Measurements from ENCODE around the gene C12orf75. TPM values are rescaled to one million over a fixed set of nuclear protein-coding genes. Genes with fewer than 3 reads are reported as not detected.

The C12orf75 gene
- total and polyA plus RNA-seq, 10 of the 15 experiments (the other 5 are each of a cell fraction or from before 2014, with no cell fraction given): 40.7 to 411 (median 159) TPM

GRCh38 chr12:105330931-105331804 is 677 bp downstream of the C12orf75 start:
- H3K9me3 ChIP-seq (replicated peaks; ENCODE audit: control insufficient read depth, insufficient read depth, low read length): no peaks in the 10 kb centered on the region
- peak overlapping the region; percentile 81 for H3K4me3 ChIP-seq
- in situ Hi-C loops (cut with MboI) (no loop called here), intact Hi-C loops (cut with micrococcal nuclease; ENCODE audit: unreplicated experiment) (loop anchor here (2.0 to 5.0 kb wide), 2 partner anchors 28 to 54 kb away; no protein-coding TSS in a partner anchor)
- peaks cover 43% of the 10 kb centered on the region for H3K4me1 ChIP-seq (ENCODE audit: control insufficient read depth, insufficient read depth, low read length)
- no peaks in the 10 kb centered on the region for H4K20me1 ChIP-seq (ENCODE audit: control insufficient read depth, insufficient read depth)
- peak; percentile 6 for ATAC-seq
- peak overlapping the region; percentile 86 for H3K4me2 ChIP-seq (ENCODE audit: control insufficient read depth, insufficient read depth)
- ChIA-PET POLR2A (interaction anchor here (0.6 to 3.0 kb wide), 6 partner anchors 10 to 224 kb away, joined by 3 to 13 read pairs (median 4); no protein-coding TSS in a partner anchor), RAD21 (ENCODE audit: unreplicated experiment) (interaction anchor here (0.9 to 6.1 kb wide), 8 partner anchors 10 to 42 kb away, joined by 3 to 47 read pairs (median 4); no protein-coding TSS in a partner anchor), CTCF (interaction anchor here (1.0 to 6.5 kb wide), 7 partner anchors 11 to 48 kb away, joined by 3 to 38 read pairs (median 5); no protein-coding TSS in a partner anchor), SMC1A (ENCODE audit: uncharacterized antibody, unreplicated experiment) (interaction anchor here (0.7 to 7.9 kb wide), 10 partner anchors 11 to 95 kb away, joined by 3 to 102 read pairs (median 5); partner anchors contain the start of gene APPL2)
- no peak for FAIRE-seq
- peak overlapping the region; percentile 52 for H2AFZ ChIP-seq (ENCODE audit: control insufficient read depth, low read depth, low read length)
- TF ChIP-seq IKZF2 (IDR thresholded peaks at IDR 0.05) (peak in 1 of 2 experiments; percentile 31; a peak in 1 of 4 replicates), HDGF (IDR thresholded peaks at IDR 0.05) (0 out of 2 replicates have a peak, but pooled peaks have one; percentile 22), EGR1 (IDR thresholded peaks at IDR 0.05; ENCODE audit: borderline replicate concordance in 1 of 2, low read depth in 2 of 2, low read length in 2 of 2) (peak in 1 of 2 experiments; percentile 87; a peak in 2 of 3 replicates), HCFC1 (IDR thresholded peaks at IDR 0.05; ENCODE audit: low read length) (no peak), SMAD1 (IDR thresholded peaks at IDR 0.05; ENCODE audit: low read depth, partially characterized antibody) (no peak), PKNOX1 (IDR thresholded peaks at IDR 0.05) (peak; percentile 95), CTCF (IDR thresholded peaks at IDR 0.05 in 2 of 3, conservative IDR thresholded peaks at IDR 0.05 in 1 of 3; ENCODE audit: control insufficient read depth in 2 of 3, extremely low read depth in 1 of 3, insufficient read depth in 1 of 3, low read depth in 3 of 3, low read length in 3 of 3) (peak in 1 of 3 experiments; percentile 12; a peak in 1 of 6 replicates), PBX3 (IDR thresholded peaks at IDR 0.05; ENCODE audit: insufficient replicate concordance, low read depth, low read length) (peak; percentile 79), IKZF1 (conservative IDR thresholded peaks at IDR 0.05) (0 out of 2 replicates have a peak, but pooled peaks have one; percentile 31), HDAC2 (IDR thresholded peaks at IDR 0.05) (no peak), ZNF274 (IDR thresholded peaks at IDR 0.05; ENCODE audit: insufficient read depth, insufficient read length) (no peak), NFYB (IDR thresholded peaks at IDR 0.05; ENCODE audit: insufficient read depth, low read depth, low read length) (peak; percentile 62; the same call in 1 of the 2 replicates), PAX8 (IDR thresholded peaks at IDR 0.05) (no peak), TCF12 (IDR thresholded peaks at IDR 0.05; ENCODE audit: low read depth, low read length) (0 out of 2 replicates have a peak, but pooled peaks have one; percentile 20)
- H3K27me3 ChIP-seq (replicated peaks in 1 of 2; ENCODE audit: control insufficient read depth in 2 of 2, insufficient read depth in 2 of 2, low read length in 1 of 2): no peaks in the 10 kb centered on the region
- 4% methylated on average over 22 of the region's 46 CpGs for WGBS (ENCODE audit: insufficient coverage, insufficient replicate concordance, low lambda C conversion rate, missing lambda C conversion rate)
- peak overlapping the region; percentile 56 for H3K9ac ChIP-seq (ENCODE audit: control insufficient read depth, insufficient read depth, low read length)
- H3K36me3 ChIP-seq (ENCODE audit: control insufficient read depth in 2 of 2, insufficient read depth in 2 of 2, low read length in 1 of 2): no peaks in the 10 kb centered on the region; a peak in 1 of 4 replicates
- peaks cover 53% of the 10 kb centered on the region for H3K79me2 ChIP-seq (ENCODE audit: control insufficient read depth, insufficient read depth, low read length)
- no TSS peak for BruUV-seq (replicated peaks)
- DNase-seq (ENCODE audit: low read depth, low spot score): no peak
- peak overlapping the region; percentile 49 for H3K27ac ChIP-seq (ENCODE audit: control insufficient read depth, insufficient read depth)
